Measurements from ENCODE around the gene PRXL2A.

DNA sequence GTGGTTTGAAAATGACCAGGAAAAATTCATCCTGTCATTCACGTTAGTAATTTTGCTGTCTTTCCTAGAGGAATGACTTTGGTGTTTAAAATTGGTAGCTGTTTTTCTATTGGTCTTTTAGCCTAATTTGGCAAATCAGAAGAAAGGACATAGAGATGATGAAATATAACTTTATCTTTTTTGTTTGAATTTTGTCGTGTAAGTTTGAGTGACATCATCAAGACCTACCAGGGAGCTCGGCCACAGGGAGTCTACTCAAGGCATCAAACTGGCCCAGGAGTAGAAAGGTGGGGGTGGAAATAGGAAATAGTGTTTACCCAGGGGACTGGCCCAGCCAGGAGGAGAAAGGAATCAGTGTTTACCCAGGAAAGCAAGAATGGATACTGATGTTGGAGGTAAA is 24.8 kb downstream of the PRXL2A start:
- TF ChIP-seq, protein P1, sequence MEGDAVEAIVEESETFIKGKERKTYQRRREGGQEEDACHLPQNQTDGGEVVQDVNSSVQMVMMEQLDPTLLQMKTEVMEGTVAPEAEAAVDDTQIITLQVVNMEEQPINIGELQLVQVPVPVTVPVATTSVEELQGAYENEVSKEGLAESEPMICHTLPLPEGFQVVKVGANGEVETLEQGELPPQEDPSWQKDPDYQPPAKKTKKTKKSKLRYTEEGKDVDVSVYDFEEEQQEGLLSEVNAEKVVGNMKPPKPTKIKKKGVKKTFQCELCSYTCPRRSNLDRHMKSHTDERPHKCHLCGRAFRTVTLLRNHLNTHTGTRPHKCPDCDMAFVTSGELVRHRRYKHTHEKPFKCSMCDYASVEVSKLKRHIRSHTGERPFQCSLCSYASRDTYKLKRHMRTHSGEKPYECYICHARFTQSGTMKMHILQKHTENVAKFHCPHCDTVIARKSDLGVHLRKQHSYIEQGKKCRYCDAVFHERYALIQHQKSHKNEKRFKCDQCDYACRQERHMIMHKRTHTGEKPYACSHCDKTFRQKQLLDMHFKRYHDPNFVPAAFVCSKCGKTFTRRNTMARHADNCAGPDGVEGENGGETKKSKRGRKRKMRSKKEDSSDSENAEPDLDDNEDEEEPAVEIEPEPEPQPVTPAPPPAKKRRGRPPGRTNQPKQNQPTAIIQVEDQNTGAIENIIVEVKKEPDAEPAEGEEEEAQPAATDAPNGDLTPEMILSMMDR (IDR thresholded peaks at IDR 0.05) = no peak
- TF ChIP-seq POLR2AphosphoS5 (IDR thresholded peaks at IDR 0.05) = no peak
- no peak for TF ChIP-seq POLR2A (IDR thresholded peaks at IDR 0.05)
